ENCODE data around the gene PLA2G6. TPM values are rescaled to one million over a fixed set of nuclear protein-coding genes. Genes with fewer than 3 reads are reported as not detected.
A peak's percentile ranks its signal among the peaks of the same experiment; 100 is the strongest.

The PLA2G6 gene
- total RNA-seq, 1 experiment from 2014 or later = 29.9 TPM

DNA sequence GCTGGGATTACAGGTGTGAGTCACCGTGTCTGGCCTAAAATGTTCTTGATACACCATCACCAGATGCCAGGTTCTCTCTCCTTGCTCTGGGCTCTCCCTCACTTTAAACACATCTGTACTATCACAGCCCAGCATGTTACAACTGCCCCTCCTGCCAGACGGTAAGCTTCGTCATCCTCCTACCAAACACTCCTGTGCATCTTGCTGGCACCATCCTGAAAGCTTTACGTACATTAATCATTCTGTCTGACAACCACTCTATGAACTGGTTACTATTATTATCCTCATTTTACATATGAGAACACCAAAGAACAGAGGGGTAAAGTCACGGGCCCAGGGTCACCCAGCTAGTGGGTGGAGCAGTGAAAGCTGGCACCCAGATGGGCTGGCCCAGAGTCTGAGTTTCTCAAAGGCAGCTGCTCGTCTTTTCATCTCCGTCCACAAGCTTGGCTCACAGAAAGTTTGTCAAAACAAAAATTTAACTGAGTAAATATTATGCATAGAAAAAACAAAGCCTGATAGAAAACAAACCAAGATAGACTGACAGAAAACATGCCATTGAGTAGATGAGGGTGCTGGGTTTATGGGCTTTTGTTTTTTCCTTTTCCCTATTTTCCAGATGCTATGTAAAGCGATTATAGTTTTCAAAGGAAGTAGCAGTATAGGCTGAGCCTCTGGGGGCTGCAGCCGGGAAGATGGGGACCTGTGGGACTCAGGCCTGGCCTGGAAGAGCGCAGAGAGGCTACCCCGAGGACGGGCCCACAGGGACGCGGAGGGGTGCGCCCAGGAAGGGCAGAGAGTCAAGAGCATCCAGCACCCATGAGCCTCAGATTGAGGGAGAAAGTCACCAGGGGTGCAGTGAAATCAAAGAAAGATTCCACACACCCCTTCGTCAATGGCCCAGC, 9.5 kb downstream of the PLA2G6 start:
- no peak for TF ChIP-seq TP53 (CRISPR knock-in tag; IDR thresholded peaks at IDR 0.05)
- TF ChIP-seq NFATC4 (CRISPR knock-in tag; IDR thresholded peaks at IDR 0.05) = no peak
- TF ChIP-seq, protein P1, sequence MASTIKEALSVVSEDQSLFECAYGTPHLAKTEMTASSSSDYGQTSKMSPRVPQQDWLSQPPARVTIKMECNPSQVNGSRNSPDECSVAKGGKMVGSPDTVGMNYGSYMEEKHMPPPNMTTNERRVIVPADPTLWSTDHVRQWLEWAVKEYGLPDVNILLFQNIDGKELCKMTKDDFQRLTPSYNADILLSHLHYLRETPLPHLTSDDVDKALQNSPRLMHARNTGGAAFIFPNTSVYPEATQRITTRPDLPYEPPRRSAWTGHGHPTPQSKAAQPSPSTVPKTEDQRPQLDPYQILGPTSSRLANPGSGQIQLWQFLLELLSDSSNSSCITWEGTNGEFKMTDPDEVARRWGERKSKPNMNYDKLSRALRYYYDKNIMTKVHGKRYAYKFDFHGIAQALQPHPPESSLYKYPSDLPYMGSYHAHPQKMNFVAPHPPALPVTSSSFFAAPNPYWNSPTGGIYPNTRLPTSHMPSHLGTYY (CRISPR knock-in tag; IDR thresholded peaks at IDR 0.05) = no peak
- TF ChIP-seq, protein P2, sequence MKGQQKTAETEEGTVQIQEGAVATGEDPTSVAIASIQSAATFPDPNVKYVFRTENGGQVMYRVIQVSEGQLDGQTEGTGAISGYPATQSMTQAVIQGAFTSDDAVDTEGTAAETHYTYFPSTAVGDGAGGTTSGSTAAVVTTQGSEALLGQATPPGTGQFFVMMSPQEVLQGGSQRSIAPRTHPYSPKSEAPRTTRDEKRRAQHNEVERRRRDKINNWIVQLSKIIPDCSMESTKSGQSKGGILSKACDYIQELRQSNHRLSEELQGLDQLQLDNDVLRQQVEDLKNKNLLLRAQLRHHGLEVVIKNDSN (CRISPR knock-in tag; IDR thresholded peaks at IDR 0.05) = no peak
- TF ChIP-seq SMAD4 (CRISPR knock-in tag; IDR thresholded peaks at IDR 0.05) = no peak
- no peak for TF ChIP-seq NR3C1 (CRISPR knock-in tag; conservative IDR thresholded peaks at IDR 0.05; ENCODE audit: low read depth)
- TF ChIP-seq IRF2 (CRISPR knock-in tag; IDR thresholded peaks at IDR 0.05; ENCODE audit: borderline replicate concordance, low read depth) = no peak
- no peak for TF ChIP-seq JUN (CRISPR knock-in tag; IDR thresholded peaks at IDR 0.05)
- TF ChIP-seq, protein P3, sequence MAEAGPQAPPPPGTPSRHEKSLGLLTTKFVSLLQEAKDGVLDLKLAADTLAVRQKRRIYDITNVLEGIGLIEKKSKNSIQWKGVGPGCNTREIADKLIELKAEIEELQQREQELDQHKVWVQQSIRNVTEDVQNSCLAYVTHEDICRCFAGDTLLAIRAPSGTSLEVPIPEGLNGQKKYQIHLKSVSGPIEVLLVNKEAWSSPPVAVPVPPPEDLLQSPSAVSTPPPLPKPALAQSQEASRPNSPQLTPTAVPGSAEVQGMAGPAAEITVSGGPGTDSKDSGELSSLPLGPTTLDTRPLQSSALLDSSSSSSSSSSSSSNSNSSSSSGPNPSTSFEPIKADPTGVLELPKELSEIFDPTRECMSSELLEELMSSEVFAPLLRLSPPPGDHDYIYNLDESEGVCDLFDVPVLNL (CRISPR knock-in tag; IDR thresholded peaks at IDR 0.05; ENCODE audit: borderline replicate concordance, low read depth) = no peak
- TF ChIP-seq, protein P4, sequence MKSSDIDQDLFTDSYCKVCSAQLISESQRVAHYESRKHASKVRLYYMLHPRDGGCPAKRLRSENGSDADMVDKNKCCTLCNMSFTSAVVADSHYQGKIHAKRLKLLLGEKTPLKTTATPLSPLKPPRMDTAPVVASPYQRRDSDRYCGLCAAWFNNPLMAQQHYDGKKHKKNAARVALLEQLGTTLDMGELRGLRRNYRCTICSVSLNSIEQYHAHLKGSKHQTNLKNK (CRISPR knock-in tag; IDR thresholded peaks at IDR 0.05) = no peak
- TF ChIP-seq, protein P5, sequence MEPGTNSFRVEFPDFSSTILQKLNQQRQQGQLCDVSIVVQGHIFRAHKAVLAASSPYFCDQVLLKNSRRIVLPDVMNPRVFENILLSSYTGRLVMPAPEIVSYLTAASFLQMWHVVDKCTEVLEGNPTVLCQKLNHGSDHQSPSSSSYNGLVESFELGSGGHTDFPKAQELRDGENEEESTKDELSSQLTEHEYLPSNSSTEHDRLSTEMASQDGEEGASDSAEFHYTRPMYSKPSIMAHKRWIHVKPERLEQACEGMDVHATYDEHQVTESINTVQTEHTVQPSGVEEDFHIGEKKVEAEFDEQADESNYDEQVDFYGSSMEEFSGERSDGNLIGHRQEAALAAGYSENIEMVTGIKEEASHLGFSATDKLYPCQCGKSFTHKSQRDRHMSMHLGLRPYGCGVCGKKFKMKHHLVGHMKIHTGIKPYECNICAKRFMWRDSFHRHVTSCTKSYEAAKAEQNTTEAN (CRISPR knock-in tag; IDR thresholded peaks at IDR 0.05) = no peak
- TF ChIP-seq HMGA2 (CRISPR knock-in tag; IDR thresholded peaks at IDR 0.05) = no peak
- TF ChIP-seq ZNF138 (CRISPR knock-in tag; conservative IDR thresholded peaks at IDR 0.05) = no peak
- no peak for TF ChIP-seq ZNF423 (CRISPR knock-in tag; IDR thresholded peaks at IDR 0.05)
- TF ChIP-seq, protein P6, sequence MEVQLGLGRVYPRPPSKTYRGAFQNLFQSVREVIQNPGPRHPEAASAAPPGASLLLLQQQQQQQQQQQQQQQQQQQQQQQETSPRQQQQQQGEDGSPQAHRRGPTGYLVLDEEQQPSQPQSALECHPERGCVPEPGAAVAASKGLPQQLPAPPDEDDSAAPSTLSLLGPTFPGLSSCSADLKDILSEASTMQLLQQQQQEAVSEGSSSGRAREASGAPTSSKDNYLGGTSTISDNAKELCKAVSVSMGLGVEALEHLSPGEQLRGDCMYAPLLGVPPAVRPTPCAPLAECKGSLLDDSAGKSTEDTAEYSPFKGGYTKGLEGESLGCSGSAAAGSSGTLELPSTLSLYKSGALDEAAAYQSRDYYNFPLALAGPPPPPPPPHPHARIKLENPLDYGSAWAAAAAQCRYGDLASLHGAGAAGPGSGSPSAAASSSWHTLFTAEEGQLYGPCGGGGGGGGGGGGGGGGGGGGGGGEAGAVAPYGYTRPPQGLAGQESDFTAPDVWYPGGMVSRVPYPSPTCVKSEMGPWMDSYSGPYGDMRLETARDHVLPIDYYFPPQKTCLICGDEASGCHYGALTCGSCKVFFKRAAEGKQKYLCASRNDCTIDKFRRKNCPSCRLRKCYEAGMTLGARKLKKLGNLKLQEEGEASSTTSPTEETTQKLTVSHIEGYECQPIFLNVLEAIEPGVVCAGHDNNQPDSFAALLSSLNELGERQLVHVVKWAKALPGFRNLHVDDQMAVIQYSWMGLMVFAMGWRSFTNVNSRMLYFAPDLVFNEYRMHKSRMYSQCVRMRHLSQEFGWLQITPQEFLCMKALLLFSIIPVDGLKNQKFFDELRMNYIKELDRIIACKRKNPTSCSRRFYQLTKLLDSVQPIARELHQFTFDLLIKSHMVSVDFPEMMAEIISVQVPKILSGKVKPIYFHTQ (CRISPR knock-in tag; IDR thresholded peaks at IDR 0.05) = no peak
- H3K27ac Mint-ChIP-seq = peak overlapping the region; percentile 9
- DNase-seq (ENCODE audit: low spot score) (no peak), ATAC-seq (no peak)
- no peaks in the 10 kb centered on the region for H3K27me3 Mint-ChIP-seq (ENCODE audit: low read depth)
- H3K9me3 Mint-ChIP-seq = no peaks in the 10 kb centered on the region
- ChIA-PET POLR2A (no interaction called here), CTCF (interaction anchor here (0.5 to 1.2 kb wide), 2 partner anchors 88 to 120 kb away, joined by 3 to 5 read pairs; no protein-coding TSS in a partner anchor)
- H3K36me3 Mint-ChIP-seq = peaks cover 5% of the 10 kb centered on the region
- peaks cover 8% of the 10 kb centered on the region for H3K4me1 Mint-ChIP-seq
- H3K4me3 Mint-ChIP-seq = no peak overlapping the region

DNA sequence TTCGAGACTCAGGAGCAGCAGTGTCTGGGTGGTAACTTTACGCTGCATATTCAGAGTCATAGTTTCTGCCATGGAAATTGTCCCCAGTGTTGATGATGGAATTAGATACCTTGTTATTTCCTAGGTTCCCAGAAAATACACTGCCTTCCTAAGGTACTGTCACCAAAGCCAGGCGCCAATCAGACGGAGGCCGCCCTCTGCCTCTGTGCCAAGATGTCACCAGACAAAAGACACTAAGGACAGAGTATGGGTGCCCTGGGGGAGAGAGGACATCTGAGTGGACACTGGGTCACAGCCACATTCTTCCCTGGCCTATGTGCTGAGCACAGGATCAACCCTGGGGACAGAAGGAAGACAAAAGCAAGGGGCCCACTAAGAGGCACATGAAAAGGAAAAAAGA, 11.2 kb downstream of the PLA2G6 start:
- no peaks in the 10 kb centered on the region for H3K27me3 Mint-ChIP-seq (ENCODE audit: low read depth)
- no peak overlapping the region for H3K4me3 Mint-ChIP-seq
- peaks cover 10% of the 10 kb centered on the region for H3K36me3 Mint-ChIP-seq
- peaks cover 8% of the 10 kb centered on the region for H3K4me1 Mint-ChIP-seq
- no peak for DNase-seq (ENCODE audit: low spot score)
- ATAC-seq = no peak
- H3K9me3 Mint-ChIP-seq = no peaks in the 10 kb centered on the region
- ChIA-PET CTCF (interaction anchor here (0.9 to 1.0 kb wide), 2 partner anchors 46 to 56 kb away, joined by 3 to 5 read pairs; no protein-coding TSS in a partner anchor), POLR2A (interaction anchor here (0.6 kb wide), 1 partner anchor 66 kb away, joined by 6 read pairs; no protein-coding TSS in a partner anchor)
- no peak overlapping the region for H3K27ac Mint-ChIP-seq
- TF ChIP-seq GTF2I (CRISPR knock-in tag; conservative IDR thresholded peaks at IDR 0.05) (no peak), FOXP1 (CRISPR knock-in tag; IDR thresholded peaks at IDR 0.05; ENCODE audit: borderline replicate concordance) (no peak), ZNF121 (CRISPR knock-in tag; IDR thresholded peaks at IDR 0.05) (no peak), NFE2L1 (CRISPR knock-in tag; IDR thresholded peaks at IDR 0.05) (no peak), FOXJ3 (CRISPR knock-in tag; IDR thresholded peaks at IDR 0.05; ENCODE audit: borderline replicate concordance) (no peak), GABPB1 (CRISPR knock-in tag; IDR thresholded peaks at IDR 0.05) (no peak), ZNF671 (CRISPR knock-in tag; IDR thresholded peaks at IDR 0.05) (no peak), OVOL2 (CRISPR knock-in tag; IDR thresholded peaks at IDR 0.05; ENCODE audit: borderline replicate concordance) (no peak)
- TF ChIP-seq, protein P7, sequence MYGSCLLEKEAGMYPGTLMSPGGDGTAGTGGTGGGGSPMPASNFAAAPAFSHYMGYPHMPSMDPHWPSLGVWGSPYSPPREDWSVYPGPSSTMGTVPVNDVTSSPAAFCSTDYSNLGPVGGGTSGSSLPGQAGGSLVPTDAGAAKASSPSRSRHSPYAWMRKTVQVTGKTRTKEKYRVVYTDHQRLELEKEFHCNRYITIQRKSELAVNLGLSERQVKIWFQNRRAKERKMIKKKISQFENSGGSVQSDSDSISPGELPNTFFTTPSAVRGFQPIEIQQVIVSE (CRISPR knock-in tag; IDR thresholded peaks at IDR 0.05; ENCODE audit: borderline replicate concordance) = no peak
- TF ChIP-seq, protein P8, sequence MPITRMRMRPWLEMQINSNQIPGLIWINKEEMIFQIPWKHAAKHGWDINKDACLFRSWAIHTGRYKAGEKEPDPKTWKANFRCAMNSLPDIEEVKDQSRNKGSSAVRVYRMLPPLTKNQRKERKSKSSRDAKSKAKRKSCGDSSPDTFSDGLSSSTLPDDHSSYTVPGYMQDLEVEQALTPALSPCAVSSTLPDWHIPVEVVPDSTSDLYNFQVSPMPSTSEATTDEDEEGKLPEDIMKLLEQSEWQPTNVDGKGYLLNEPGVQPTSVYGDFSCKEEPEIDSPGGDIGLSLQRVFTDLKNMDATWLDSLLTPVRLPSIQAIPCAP (CRISPR knock-in tag; IDR thresholded peaks at IDR 0.05) = no peak
- TF ChIP-seq, protein P9, sequence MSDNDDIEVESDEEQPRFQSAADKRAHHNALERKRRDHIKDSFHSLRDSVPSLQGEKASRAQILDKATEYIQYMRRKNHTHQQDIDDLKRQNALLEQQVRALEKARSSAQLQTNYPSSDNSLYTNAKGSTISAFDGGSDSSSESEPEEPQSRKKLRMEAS (CRISPR knock-in tag; IDR thresholded peaks at IDR 0.05) = no peak
